Measurements from ENCODE around the gene PUS10. TPM values are rescaled to one million over a fixed set of nuclear protein-coding genes. Genes with fewer than 3 reads are reported as not detected.

Gene PUS10
- total RNA-seq, 1 experiment from 2014 or later, result 5.2 TPM

GRCh38 chr2:60948926-60949579 is 69.0 kb downstream of the PUS10 start:
- DNase-seq (ENCODE audit: low read depth, low spot score), result no peak
- Histone ChIP-seq H3K36me3 (ENCODE audit: control insufficient read depth, insufficient read depth, low read length) (no peaks in the 10 kb centered on the region), H3K27ac (ENCODE audit: low read length) (no peak overlapping the region), H3K4me3 (ENCODE audit: low read depth in 2 of 2, low read length in 2 of 2) (no peak overlapping the region), H3K9me3 (ENCODE audit: control insufficient read depth, insufficient read depth, low read depth, low read length) (no peaks in the 10 kb centered on the region), H3K4me1 (ENCODE audit: control insufficient read depth, insufficient read depth, low read length) (no peaks in the 10 kb centered on the region), H3K27me3 (ENCODE audit: control insufficient read depth, insufficient read depth, low read length) (no peaks in the 10 kb centered on the region)
- no peak for ATAC-seq
- no TSS peak for BruUV-seq (replicated peaks)
- intact Hi-C loops (cut with micrococcal nuclease; ENCODE audit: unreplicated experiment), result no loop called here
- TF ChIP-seq POLR2AphosphoS5 (IDR thresholded peaks at IDR 0.05; ENCODE audit: low read depth, low read length), result no peak
- TF ChIP-seq, protein P1, sequence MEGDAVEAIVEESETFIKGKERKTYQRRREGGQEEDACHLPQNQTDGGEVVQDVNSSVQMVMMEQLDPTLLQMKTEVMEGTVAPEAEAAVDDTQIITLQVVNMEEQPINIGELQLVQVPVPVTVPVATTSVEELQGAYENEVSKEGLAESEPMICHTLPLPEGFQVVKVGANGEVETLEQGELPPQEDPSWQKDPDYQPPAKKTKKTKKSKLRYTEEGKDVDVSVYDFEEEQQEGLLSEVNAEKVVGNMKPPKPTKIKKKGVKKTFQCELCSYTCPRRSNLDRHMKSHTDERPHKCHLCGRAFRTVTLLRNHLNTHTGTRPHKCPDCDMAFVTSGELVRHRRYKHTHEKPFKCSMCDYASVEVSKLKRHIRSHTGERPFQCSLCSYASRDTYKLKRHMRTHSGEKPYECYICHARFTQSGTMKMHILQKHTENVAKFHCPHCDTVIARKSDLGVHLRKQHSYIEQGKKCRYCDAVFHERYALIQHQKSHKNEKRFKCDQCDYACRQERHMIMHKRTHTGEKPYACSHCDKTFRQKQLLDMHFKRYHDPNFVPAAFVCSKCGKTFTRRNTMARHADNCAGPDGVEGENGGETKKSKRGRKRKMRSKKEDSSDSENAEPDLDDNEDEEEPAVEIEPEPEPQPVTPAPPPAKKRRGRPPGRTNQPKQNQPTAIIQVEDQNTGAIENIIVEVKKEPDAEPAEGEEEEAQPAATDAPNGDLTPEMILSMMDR (IDR thresholded peaks at IDR 0.05), result no peak
- TF ChIP-seq TCF7L2 (IDR thresholded peaks at IDR 0.05; ENCODE audit: low read depth, low read length), result no peak
- TF ChIP-seq SIN3A (IDR thresholded peaks at IDR 0.05; ENCODE audit: borderline replicate concordance, insufficient read depth, low read depth, low read length), result no peak
- no peak for TF ChIP-seq REST (IDR thresholded peaks at IDR 0.05; ENCODE audit: insufficient read depth in 1 of 2, low read depth in 2 of 2, low read length in 1 of 2)
- in situ Hi-C loops (cut with HindIII; ENCODE audit: low pct_unique_long_range_greater_than_20kb, low sequenced_read_pairs), result no loop called here
- POLR2A ChIA-PET, result no interaction called here
- CTCF ChIA-PET, result no interaction called here

GRCh38 chr2:60948161-60948560 is 69.9 kb downstream of the PUS10 start:
- H3K27ac ChIP-seq (ENCODE audit: low read length), result no peak overlapping the region
- BruUV-seq (replicated peaks), result no TSS peak
- H3K9me3 ChIP-seq (ENCODE audit: control insufficient read depth, insufficient read depth, low read depth, low read length), result no peaks in the 10 kb centered on the region
- no peaks in the 10 kb centered on the region for H3K27me3 ChIP-seq (ENCODE audit: control insufficient read depth, insufficient read depth, low read length)
- no peak overlapping the region for H3K4me3 ChIP-seq (ENCODE audit: low read depth in 2 of 2, low read length in 2 of 2)
- DNase-seq (ENCODE audit: low read depth, low spot score) (no peak), ATAC-seq (no peak)
- POLR2A ChIA-PET, result no interaction called here
- no peaks in the 10 kb centered on the region for H3K4me1 ChIP-seq (ENCODE audit: control insufficient read depth, insufficient read depth, low read length)
- CTCF ChIA-PET, result no interaction called here
- no peak for TF ChIP-seq TCF7L2 (IDR thresholded peaks at IDR 0.05; ENCODE audit: low read depth, low read length)
- no peak for TF ChIP-seq REST (IDR thresholded peaks at IDR 0.05; ENCODE audit: insufficient read depth in 1 of 2, low read depth in 2 of 2, low read length in 1 of 2)
- TF ChIP-seq SIN3A (IDR thresholded peaks at IDR 0.05; ENCODE audit: borderline replicate concordance, insufficient read depth, low read depth, low read length), result no peak
- TF ChIP-seq, protein P1 (IDR thresholded peaks at IDR 0.05), result no peak
- TF ChIP-seq POLR2AphosphoS5 (IDR thresholded peaks at IDR 0.05; ENCODE audit: low read depth, low read length), result no peak
- intact Hi-C loops (cut with micrococcal nuclease; ENCODE audit: unreplicated experiment), result no loop called here
- in situ Hi-C loops (cut with HindIII; ENCODE audit: low pct_unique_long_range_greater_than_20kb, low sequenced_read_pairs), result no loop called here
- H3K36me3 ChIP-seq (ENCODE audit: control insufficient read depth, insufficient read depth, low read length), result no peaks in the 10 kb centered on the region
